Mesothelial cell of epicardium (in vitro differentiated cells): ENCODE data around the gene NOL9. TPM values are rescaled to one million over a fixed set of nuclear protein-coding genes. Genes with fewer than 3 reads are reported as not detected.

Experiments used
- DNase-seq, 2 experiments: peaks; one replicate each; pipeline ENCODE4 v3.0.0; 2021; ENCODE audit warnings: low spot score in 2 of 2; ENCODE audit not compliant: unreplicated experiment in 2 of 2
- H3K27ac Mint-ChIP-seq: 2 replicates; pipeline ENCODE4 v1.8.0; 2021; ENCODE audit warnings: mixed read lengths
- H3K27me3 Mint-ChIP-seq: 2 replicates; pipeline ENCODE4 v1.8.0; 2021; ENCODE audit warnings: low read depth, mixed read lengths
- H3K36me3 Mint-ChIP-seq: 2 replicates; pipeline ENCODE4 v1.8.0; 2021; ENCODE audit warnings: mixed read lengths
- H3K4me1 Mint-ChIP-seq: 2 replicates; pipeline ENCODE4 v1.8.0; 2021; ENCODE audit warnings: mixed read lengths
- H3K4me3 Mint-ChIP-seq: 2 replicates; pipeline ENCODE4 v1.8.0; 2021; ENCODE audit warnings: mild to moderate bottlenecking, moderate library complexity, mixed read lengths
- H3K9me3 Mint-ChIP-seq: 2 replicates; pipeline ENCODE4 v1.8.0; 2021; ENCODE audit warnings: mixed read lengths
- total RNA-seq: library from RNA; stranded (reverse); gene quantifications from 3 replicates; pipeline ENCODE4 v1.2.1, GENCODE V29; 2021
- TF ChIP-seq, protein P1 (sequence below): fragments of 200-600 bp; sonication (generic); IDR thresholded peaks from one replicate; pipeline ENCODE4 v1.5.0; 2021; ENCODE audit warnings: antibody characterized with exemption; ENCODE audit not compliant: unreplicated experiment

Gene NOL9
- total RNA-seq, 1 donor from 2014 or later: 44.4 TPM

DNA sequence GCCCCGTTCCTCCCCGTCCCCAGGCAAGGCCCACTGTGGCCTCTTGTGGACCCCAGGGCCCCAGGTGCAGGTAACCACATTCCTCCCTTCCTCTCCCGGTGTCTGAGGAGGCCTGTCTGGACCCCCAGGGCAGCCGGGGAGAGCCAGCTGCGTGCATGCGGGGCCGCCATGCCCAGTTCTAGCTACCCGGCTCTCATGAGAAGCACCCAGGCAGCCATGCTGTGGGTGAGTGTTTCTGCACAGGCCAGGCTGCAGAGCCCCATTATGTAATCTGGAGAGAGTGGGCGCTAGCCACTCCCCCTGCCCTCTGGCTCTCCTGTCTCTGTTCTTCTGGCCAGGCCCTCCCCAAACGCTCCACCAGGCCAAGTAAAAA, 44.4 kb downstream of the NOL9 start:
- Mint-ChIP-seq H3K9me3 (no peaks in the 10 kb centered on the region), H3K36me3 (no peaks in the 10 kb centered on the region), H3K4me1 (peaks cover 25% of the 10 kb centered on the region), H3K4me3 (no peak overlapping the region), H3K27ac (no peak overlapping the region), H3K27me3 (no peaks in the 10 kb centered on the region)
- TF ChIP-seq, protein P1, sequence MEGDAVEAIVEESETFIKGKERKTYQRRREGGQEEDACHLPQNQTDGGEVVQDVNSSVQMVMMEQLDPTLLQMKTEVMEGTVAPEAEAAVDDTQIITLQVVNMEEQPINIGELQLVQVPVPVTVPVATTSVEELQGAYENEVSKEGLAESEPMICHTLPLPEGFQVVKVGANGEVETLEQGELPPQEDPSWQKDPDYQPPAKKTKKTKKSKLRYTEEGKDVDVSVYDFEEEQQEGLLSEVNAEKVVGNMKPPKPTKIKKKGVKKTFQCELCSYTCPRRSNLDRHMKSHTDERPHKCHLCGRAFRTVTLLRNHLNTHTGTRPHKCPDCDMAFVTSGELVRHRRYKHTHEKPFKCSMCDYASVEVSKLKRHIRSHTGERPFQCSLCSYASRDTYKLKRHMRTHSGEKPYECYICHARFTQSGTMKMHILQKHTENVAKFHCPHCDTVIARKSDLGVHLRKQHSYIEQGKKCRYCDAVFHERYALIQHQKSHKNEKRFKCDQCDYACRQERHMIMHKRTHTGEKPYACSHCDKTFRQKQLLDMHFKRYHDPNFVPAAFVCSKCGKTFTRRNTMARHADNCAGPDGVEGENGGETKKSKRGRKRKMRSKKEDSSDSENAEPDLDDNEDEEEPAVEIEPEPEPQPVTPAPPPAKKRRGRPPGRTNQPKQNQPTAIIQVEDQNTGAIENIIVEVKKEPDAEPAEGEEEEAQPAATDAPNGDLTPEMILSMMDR: no peak
- no peak for DNase-seq

DNA sequence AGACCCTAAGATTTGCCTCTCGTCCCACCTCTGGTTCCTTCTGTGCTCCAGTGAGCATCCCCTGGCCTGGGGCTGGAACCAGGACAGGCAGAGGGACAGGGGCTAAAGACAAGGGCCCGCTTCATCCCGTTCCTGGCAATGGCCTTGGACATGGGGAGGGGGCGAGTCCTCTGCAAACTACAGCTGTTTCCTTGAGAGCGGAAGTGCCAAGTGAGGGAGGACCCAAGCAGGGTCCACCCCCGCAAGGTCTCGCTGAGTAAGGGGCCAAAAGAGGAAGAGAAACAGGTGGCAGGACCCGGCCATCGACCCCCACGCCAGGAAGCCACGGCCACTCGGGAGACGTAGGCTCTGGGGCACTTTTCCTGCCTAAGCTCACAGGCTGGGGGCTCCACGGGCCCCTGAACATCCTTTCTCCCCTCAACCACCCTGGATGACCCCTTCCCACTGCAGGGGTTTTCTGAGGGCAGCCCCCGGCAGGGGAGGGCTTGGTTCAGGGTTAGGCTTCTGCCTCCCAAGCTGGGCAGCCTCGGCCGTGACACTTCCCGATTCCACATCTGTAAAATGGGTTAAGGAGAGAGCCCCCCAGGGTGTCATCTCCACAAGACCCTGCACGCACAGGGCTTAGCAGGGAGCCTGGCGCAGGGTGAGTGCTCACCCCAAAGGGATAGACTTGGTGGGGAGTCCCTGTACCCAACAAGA, 44.9 kb downstream of the NOL9 start:
- Mint-ChIP-seq H3K36me3 (no peaks in the 10 kb centered on the region), H3K27ac (no peak overlapping the region), H3K4me3 (no peak overlapping the region), H3K9me3 (no peaks in the 10 kb centered on the region), H3K4me1 (peaks cover 25% of the 10 kb centered on the region), H3K27me3 (no peaks in the 10 kb centered on the region)
- no peak for DNase-seq
- TF ChIP-seq, protein P1: no peak

DNA sequence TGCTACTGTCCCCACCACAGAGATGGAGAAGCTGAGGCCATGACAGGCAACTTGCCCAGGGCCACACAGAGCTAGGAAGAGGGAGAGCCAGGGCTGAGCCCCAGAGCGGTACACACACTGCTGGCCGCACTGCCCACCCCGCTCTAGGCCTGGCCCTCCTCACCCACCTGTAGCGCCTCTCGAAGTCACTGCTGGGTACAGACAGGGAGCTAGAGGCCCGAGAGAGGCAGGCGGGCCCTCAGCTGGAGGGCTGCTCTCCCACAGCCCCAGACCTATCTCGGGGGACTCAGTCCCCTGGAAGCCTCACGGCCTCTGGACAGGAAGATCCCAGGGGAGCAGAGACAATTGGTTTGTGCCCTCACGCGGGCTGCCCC, 45.5 kb downstream of the NOL9 start:
- no peaks in the 10 kb centered on the region for H3K27me3 Mint-ChIP-seq
- H3K36me3 Mint-ChIP-seq: no peaks in the 10 kb centered on the region
- TF ChIP-seq, protein P1: no peak
- peaks cover 25% of the 10 kb centered on the region for H3K4me1 Mint-ChIP-seq
- H3K4me3 Mint-ChIP-seq: no peak overlapping the region
- no peaks in the 10 kb centered on the region for H3K9me3 Mint-ChIP-seq
- DNase-seq: no peak
- no peak overlapping the region for H3K27ac Mint-ChIP-seq

GRCh38 chr1:6508154-6508815, 46.0 kb downstream of the NOL9 start:
- no peaks in the 10 kb centered on the region for H3K27me3 Mint-ChIP-seq
- no peaks in the 10 kb centered on the region for H3K36me3 Mint-ChIP-seq
- H3K4me3 Mint-ChIP-seq: no peak overlapping the region
- no peaks in the 10 kb centered on the region for H3K9me3 Mint-ChIP-seq
- peaks cover 23% of the 10 kb centered on the region for H3K4me1 Mint-ChIP-seq
- TF ChIP-seq, protein P1: no peak
- H3K27ac Mint-ChIP-seq: no peak overlapping the region
- DNase-seq: no peak

- peaks cover 15% of the 10 kb centered on the region for H3K4me1 Mint-ChIP-seq
- TF ChIP-seq, protein P1: no peak
- H3K36me3 Mint-ChIP-seq: no peaks in the 10 kb centered on the region
- no peak overlapping the region for H3K27ac Mint-ChIP-seq
- no peak for DNase-seq
- no peak overlapping the region for H3K4me3 Mint-ChIP-seq
- H3K27me3 Mint-ChIP-seq: no peaks in the 10 kb centered on the region
- H3K9me3 Mint-ChIP-seq: no peaks in the 10 kb centered on the region
Observed at GRCh38 chr1:6507461-6507911, 46.8 kb downstream of the NOL9 start.
